SK-N-MC (cell line): ENCODE results near the gene ZNF578.
"Not testable (repeated sequence)": the region's sequence is repeated elsewhere in the genome, so short reads cannot be mapped to it uniquely, and the experiment has no call there.

Source experiments
- DNase-seq: peaks from one replicate; pipeline ENCODE4 v3.0.0-alpha.2; 2011; ENCODE audit warnings: low read depth, low spot score
- H3K27ac ChIP-seq: fragments of 200-600 bp; sonication (generic); 2 replicates; pipeline ENCODE4 v1.5.1; 2016; ENCODE audit warnings: mixed run types
- H3K36me3 ChIP-seq: fragments of 200-600 bp; sonication (generic); 2 replicates; pipeline ENCODE4 v1.6.1; 2017; ENCODE audit warnings: antibody characterized with exemption, low read length, mixed read lengths; ENCODE audit not compliant: insufficient read depth
- H3K4me3 ChIP-seq: fragments of 200-600 bp; sonication (generic); 2 replicates; pipeline ENCODE4 v1.5.1; 2016
- H3K9ac ChIP-seq: fragments of 200-600 bp; sonication (generic); 2 replicates; pipeline ENCODE4 v1.8.0; 2017; ENCODE audit warnings: mixed run types, mixed read lengths; ENCODE audit not compliant: insufficient read length
- H3K9me3 ChIP-seq: fragments of 200-600 bp; sonication (generic); 2 replicates; pipeline ENCODE4 v1.6.1; 2017; ENCODE audit warnings: low read depth, mild to moderate bottlenecking, antibody characterized with exemption, low read length, moderate library complexity, mixed read lengths
- EZH2 ChIP-seq: fragments of 200-600 bp; sonication (generic); IDR thresholded peaks from one replicate; pipeline ENCODE4 v1.6.1; 2017; ENCODE audit warnings: antibody characterized with exemption
- FOXP2 ChIP-seq: optimal IDR thresholded peaks from 2 replicates; pipeline ENCODE3; 2011; ENCODE audit warnings: mild to moderate bottlenecking, moderate library complexity; ENCODE audit not compliant: insufficient read depth; ENCODE audit errors: extremely low read length, control extremely low read depth
- POLR2AphosphoS5 ChIP-seq: IDR thresholded peaks from 2 replicates; pipeline ENCODE4 v1.6.1; 2012; ENCODE audit warnings: mild to moderate bottlenecking, low read depth, low read length, borderline replicate concordance

Gene ZNF578

DNA sequence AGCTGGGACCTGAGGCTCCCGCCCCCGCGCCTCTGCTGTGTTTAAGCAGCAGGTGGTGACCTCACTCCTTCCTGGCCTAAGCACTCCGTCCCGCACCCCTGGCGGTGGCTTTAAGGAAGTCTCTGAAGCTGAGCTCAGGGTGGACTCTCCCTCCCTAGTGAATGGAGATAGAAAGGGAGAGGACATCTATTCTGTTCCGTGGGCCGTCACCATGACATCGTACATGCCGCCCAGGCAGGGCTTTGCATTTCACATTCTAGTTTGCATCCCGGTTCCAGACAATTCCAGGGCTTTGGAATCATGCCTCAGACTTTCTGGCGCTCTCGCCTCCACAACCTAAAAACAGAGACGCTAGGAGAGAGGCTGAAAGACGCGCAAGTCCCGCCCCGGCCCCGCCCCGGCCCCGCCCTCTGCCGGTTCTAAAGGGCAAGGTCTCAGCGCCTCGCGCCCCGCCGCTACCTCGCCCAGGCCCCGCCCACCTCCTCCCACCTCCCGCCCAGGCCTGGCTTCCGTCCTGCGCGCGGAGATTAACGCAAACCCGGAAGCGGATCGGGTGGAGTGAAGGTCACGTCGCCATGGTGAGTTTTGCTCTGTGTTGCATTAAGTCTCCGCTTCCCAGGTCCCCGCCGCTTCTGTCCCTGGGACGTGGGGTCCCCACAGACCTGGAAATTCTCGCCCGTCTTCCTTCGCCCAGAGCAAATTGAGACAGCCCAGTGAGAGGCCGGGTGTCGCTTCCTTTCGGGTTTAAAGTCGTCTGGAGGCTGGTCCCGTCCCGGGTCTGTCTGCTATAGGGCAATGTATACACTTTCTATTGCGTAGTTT, 74.0 kb downstream of the ZNF578 start, which contains the start of gene ZNF808:
ZNF808 (plus strand) TSS at position 535 of the 822 bp plus-strand sequence. CDS start 15,617 bp downstream, outside the sequence.
- 0 out of 2 replicates have a peak within 1 kb of the TSS, but pooled peaks have one; percentile 64 for H3K27ac ChIP-seq
- peak within 1 kb of the TSS; percentile 81 for H3K9ac ChIP-seq
- DNase-seq = peak; percentile 18
- H3K36me3 ChIP-seq = no peaks in the 10 kb centered on the region
- peak within 1 kb of the TSS; percentile 83 for H3K4me3 ChIP-seq
- no peaks in the 10 kb centered on the region for H3K9me3 ChIP-seq
- no peak for TF ChIP-seq EZH2
- TF ChIP-seq POLR2AphosphoS5 = peak; percentile 73; the same call in 1 of the 2 replicates

GRCh38 chr19:52527956-52528351, 74.6 kb downstream of the ZNF578 start:
- peak overlapping the region; percentile 83 for H3K4me3 ChIP-seq
- H3K9me3 ChIP-seq = no peaks in the 10 kb centered on the region
- TF ChIP-seq POLR2AphosphoS5 (no peak), EZH2 (no peak), FOXP2 (no peak)
- DNase-seq = no peak
- H3K9ac ChIP-seq = peak overlapping the region; percentile 81
- 0 out of 2 replicates have a peak overlapping the region, but pooled peaks have one; percentile 64 for H3K27ac ChIP-seq
- no peaks in the 10 kb centered on the region for H3K36me3 ChIP-seq

GRCh38 chr19:52532480-52532879, 79.1 kb downstream of the ZNF578 start:
- no peaks in the 10 kb centered on the region for H3K36me3 ChIP-seq
- TF ChIP-seq FOXP2 (no peak), EZH2 (no peak), POLR2AphosphoS5 (no peak)
- H3K9ac ChIP-seq = no peak overlapping the region
- H3K4me3 ChIP-seq = no peak overlapping the region
- no peaks in the 10 kb centered on the region for H3K9me3 ChIP-seq
- DNase-seq = no peak
- no peak overlapping the region for H3K27ac ChIP-seq

DNA sequence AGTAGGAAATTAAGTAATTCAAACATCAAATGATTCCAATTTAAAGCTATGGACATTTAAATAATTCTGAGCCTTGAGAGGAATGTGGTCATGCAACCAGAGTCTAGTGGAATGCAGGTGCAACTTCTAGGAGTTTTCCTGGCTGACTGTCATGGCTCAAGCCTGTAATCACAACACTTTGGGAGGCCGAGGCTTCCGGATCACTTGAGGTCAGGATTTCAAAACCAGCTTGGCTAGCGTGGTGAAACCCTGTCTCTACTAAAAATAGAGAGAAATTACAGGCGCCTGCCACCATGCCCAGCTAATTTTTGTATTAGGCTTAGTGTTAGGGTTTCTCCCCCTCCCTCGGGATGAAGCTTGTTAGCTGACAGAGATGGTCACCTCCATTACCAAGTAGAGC, 80.5 kb downstream of the ZNF578 start:
- Histone ChIP-seq H3K9ac (no peak overlapping the region), H3K36me3 (no peaks in the 10 kb centered on the region), H3K4me3 (no peak overlapping the region), H3K9me3 (no peaks in the 10 kb centered on the region), H3K27ac (no peak overlapping the region)
- TF ChIP-seq EZH2 (no peak), FOXP2 (no peak), POLR2AphosphoS5 (no peak)
- DNase-seq = no peak

GRCh38 chr19:52535385-52535770, 82.0 kb downstream of the ZNF578 start:
- H3K9me3 ChIP-seq, H3K27ac ChIP-seq, H3K9ac ChIP-seq, H3K36me3 ChIP-seq, H3K4me3 ChIP-seq, DNase-seq: not testable (repeated sequence)

DNA sequence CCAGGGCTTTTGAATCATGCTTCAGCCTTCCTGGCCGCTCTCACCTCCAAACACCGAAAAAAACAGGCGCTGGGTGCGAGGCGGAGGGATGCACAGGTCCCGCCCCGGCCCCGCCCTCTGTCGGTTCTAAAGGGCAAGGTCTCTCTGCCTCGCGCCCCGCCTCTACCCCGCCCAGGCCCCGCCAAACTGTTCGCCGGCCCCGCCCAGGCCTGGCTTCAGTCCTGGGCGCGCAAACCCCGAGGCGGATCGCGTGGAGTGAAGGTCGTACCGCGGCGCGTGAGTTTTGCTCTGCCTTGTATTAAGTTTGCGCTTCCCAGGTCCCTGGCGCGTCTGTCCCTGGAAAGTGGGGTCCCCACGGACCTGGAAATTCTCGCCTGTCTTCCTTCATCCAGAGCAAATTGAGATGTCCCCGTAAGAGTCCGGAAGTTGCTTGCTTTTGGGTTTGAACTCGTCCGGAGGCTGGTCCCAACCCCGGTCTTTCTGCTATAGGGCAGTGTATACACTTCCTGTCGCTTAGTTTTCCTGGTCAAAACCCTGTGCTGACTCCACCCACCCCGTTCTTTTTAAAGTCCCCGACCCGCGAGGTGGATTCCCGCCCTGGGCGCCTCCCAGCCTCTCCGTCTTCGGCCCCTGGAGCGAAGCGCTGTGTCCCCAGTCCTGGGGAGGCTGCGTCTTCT, 82.6 kb downstream of the ZNF578 start:
- DNase-seq = no peak
- Histone ChIP-seq H3K27ac (no peak overlapping the region), H3K36me3 (no peaks in the 10 kb centered on the region), H3K9me3 (no peaks in the 10 kb centered on the region), H3K4me3 (no peak overlapping the region), H3K9ac (no peak overlapping the region)
- TF ChIP-seq POLR2AphosphoS5 (no peak), FOXP2 (no peak), EZH2 (no peak)

GRCh38 chr19:52536448-52536800, 83.1 kb downstream of the ZNF578 start:
- Histone ChIP-seq H3K9me3 (no peaks in the 10 kb centered on the region), H3K9ac (no peak overlapping the region), H3K4me3 (no peak overlapping the region), H3K36me3 (no peaks in the 10 kb centered on the region), H3K27ac (no peak overlapping the region)
- no peak for TF ChIP-seq FOXP2
- no peak for TF ChIP-seq POLR2AphosphoS5
- no peak for TF ChIP-seq EZH2
- no peak for DNase-seq

DNA sequence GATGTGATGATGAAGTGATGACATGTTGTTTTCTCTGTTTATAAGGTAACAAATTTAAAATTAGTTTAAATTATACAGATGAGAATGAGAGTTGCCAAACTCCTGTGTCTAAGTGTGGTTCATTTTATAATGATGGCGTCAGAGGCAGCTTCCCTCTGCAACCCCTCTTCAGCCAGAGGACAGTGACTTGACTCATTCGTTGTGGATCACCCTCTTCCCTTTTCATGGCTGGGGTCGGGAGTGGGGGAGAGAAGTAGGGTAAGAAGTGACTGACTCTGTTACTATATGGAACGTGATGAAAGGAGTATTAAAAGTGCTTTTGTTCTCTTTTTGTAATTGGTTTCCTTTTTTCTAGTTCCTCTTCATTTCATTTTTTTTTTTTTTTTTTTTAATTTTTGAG, 85.5 kb downstream of the ZNF578 start:
- H3K4me3 ChIP-seq, H3K27ac ChIP-seq, H3K9ac ChIP-seq, H3K9me3 ChIP-seq, H3K36me3 ChIP-seq, DNase-seq: not testable (repeated sequence)

GRCh38 chr19:52541176-52541575, 87.8 kb downstream of the ZNF578 start:
- H3K36me3 ChIP-seq, H3K4me3 ChIP-seq, H3K27ac ChIP-seq, H3K9ac ChIP-seq, DNase-seq, H3K9me3 ChIP-seq: not testable (repeated sequence)
